AG04450 (cell line): ENCODE results near the gene NAA38. TPM values are rescaled to one million over a fixed set of nuclear protein-coding genes. Genes with fewer than 3 reads are reported as not detected.

Source experiments
- CTCF ChIA-PET: fragments of 300-600, 350-600 bp; formaldehyde crosslinking; extraction: SDS; loops from one replicate; lab custom pipeline; 2022; ENCODE audit warnings: antibody characterized with exemption, inconsistent platforms; lab: Charles Lee
- POLR2A ChIA-PET: fragments of 350-600 bp; formaldehyde crosslinking; extraction: SDS; loops from one replicate; lab custom pipeline; 2021; ENCODE audit warnings: antibody characterized with exemption, inconsistent platforms; lab: Yijun Ruan, JAX
- DNase-seq: peaks from one replicate; pipeline ENCODE4 v3.0.0-alpha.2; 2011; ENCODE audit warnings: low read depth, low spot score
- H3K27ac ChIP-seq: one replicate; pipeline ENCODE4 v1.5.1; 2012; ENCODE audit warnings: low read depth, low read length, control low read depth
- H3K27me3 ChIP-seq: one replicate; pipeline ENCODE4 v1.6.0; 2012; ENCODE audit warnings: low read length; ENCODE audit not compliant: control insufficient read depth, insufficient read depth
- H3K4me3 ChIP-seq: 2 replicates; pipeline ENCODE4 v1.5.1; 2011; ENCODE audit warnings: mild to moderate bottlenecking, low read depth, low read length, control low read depth
- H3K9me3 ChIP-seq: 2 replicates; pipeline ENCODE4 v1.5.1; 2012; ENCODE audit warnings: low read length; ENCODE audit not compliant: control insufficient read depth, insufficient read depth
- polyA plus RNA-seq: library from polyadenylated mRNA; depleted of rRNA; stranded (reverse); fragments of >200 nt; gene quantifications from 2 replicates; pipeline ENCODE4 v1.2.3, GENCODE V29; 2011
- TF ChIP-seq, protein P1 (sequence below): IDR thresholded peaks from 2 replicates; pipeline ENCODE4 v1.5.1; 2011; ENCODE audit warnings: low read depth, low read length, control low read depth, inconsistent platforms

NAA38 gene
- polyA plus RNA-seq, 1 experiment: 49.3 TPM

DNA sequence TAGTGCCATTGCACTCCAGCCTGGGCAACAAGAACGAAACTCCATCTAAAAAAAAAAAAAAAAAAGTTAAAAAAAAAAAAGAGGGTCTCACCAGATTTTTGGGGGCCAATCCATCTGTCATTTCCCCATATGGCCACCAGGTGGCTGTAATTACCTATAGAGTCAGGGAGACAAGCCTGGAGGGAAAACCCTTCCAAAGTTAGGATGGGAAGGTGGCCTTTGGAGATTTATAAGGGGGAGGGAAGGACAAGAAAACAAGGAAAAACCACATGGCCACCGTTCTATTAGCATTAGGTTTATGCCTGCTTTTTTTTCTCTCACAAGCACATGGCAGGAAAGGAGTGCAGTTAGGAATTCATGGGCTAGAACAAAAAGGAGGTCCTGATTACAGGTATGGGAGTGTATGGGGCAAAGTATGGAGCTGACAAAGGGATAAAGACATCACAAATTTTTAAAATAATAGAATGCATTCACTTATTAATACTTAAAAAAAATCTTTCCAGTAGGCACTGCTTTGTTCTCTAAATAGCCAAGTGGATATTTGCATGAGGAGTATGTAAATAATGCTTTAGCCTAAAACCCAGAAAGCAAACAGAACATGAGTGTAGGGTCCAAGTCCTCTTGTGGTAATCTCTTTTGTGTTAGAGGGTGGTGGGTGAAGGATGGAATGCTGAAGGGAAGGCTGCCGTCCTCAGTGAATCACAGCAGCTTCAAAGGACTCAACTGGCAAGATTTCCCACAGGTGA, 5.5 kb upstream of the NAA38 start:
- Histone ChIP-seq H3K9me3 (no peaks in the 10 kb centered on the region; the same call in 1 of the 2 replicates), H3K27ac (no peak overlapping the region), H3K27me3 (no peaks in the 10 kb centered on the region), H3K4me3 (no peak overlapping the region)
- ChIA-PET CTCF (interaction anchor here (0.6 to 5.2 kb wide), 23 partner anchors 9 to 206 kb away, joined by 3 to 46 read pairs (median 4); partner anchors contain the start of gene KDM6B), POLR2A (interaction anchor here (0.7 kb wide), 1 partner anchor 60 kb away, joined by 7 read pairs; no protein-coding TSS in a partner anchor)
- TF ChIP-seq, protein P1, sequence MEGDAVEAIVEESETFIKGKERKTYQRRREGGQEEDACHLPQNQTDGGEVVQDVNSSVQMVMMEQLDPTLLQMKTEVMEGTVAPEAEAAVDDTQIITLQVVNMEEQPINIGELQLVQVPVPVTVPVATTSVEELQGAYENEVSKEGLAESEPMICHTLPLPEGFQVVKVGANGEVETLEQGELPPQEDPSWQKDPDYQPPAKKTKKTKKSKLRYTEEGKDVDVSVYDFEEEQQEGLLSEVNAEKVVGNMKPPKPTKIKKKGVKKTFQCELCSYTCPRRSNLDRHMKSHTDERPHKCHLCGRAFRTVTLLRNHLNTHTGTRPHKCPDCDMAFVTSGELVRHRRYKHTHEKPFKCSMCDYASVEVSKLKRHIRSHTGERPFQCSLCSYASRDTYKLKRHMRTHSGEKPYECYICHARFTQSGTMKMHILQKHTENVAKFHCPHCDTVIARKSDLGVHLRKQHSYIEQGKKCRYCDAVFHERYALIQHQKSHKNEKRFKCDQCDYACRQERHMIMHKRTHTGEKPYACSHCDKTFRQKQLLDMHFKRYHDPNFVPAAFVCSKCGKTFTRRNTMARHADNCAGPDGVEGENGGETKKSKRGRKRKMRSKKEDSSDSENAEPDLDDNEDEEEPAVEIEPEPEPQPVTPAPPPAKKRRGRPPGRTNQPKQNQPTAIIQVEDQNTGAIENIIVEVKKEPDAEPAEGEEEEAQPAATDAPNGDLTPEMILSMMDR: peak; percentile 74
- no peak for DNase-seq

DNA sequence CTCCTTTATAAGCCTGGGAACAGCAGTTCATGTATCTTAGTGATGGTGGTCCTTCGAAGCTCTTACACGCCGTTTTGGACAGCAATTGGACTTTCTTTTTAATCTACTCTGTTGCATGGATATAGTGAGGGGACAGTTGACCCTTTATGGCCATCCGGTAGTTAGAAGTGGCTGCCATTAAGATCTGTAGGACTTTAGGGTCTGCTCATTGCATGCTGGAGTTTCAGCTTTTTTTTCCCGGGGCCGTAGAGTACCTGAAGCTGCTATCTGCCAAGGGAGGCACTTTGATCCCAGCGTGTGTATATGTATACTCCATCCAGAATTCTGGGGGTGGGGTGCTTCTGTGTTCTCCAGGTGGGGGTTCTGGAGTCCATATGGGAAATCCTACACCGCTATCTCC, 1.7 kb upstream of the NAA38 start:
- Histone ChIP-seq H3K9me3 (no peaks in the 10 kb centered on the region; the same call in 1 of the 2 replicates), H3K27ac (no peak overlapping the region), H3K27me3 (no peaks in the 10 kb centered on the region), H3K4me3 (peak overlapping the region; percentile 80)
- POLR2A ChIA-PET: interaction anchor here (0.8 kb wide), 1 partner anchor 23 kb away, joined by 3 read pairs; no protein-coding TSS in a partner anchor
- DNase-seq: no peak
- TF ChIP-seq, protein P1: no peak
- CTCF ChIA-PET: interaction anchor here (1.6 to 2.6 kb wide), 2 partner anchors 39 to 182 kb away, joined by 5 to 19 read pairs; no protein-coding TSS in a partner anchor

DNA sequence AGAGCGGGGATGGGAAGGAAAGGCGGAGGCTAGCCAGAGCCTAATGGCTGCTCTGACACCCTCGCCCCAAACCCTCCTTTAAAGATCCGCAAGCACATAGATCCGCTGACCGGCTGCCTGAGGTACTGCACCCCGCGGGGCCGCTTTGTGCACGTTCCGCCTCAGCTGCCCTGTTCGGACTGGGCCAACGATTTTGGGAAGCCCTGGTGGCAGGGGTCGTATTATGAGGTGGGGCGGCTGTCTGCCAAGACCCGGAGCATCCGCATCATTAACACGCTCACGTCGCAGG, 1.1 kb upstream of the NAA38 start:
- Histone ChIP-seq H3K9me3 (no peaks in the 10 kb centered on the region; the same call in 1 of the 2 replicates), H3K27ac (peak overlapping the region; percentile 91), H3K4me3 (peak overlapping the region; percentile 80), H3K27me3 (no peaks in the 10 kb centered on the region)
- DNase-seq: no peak
- TF ChIP-seq, protein P1: peak; percentile 50
- ChIA-PET POLR2A (interaction anchor here (0.8 kb wide), 1 partner anchor 23 kb away, joined by 3 read pairs; no protein-coding TSS in a partner anchor), CTCF (interaction anchor here (2.6 kb wide), 1 partner anchor 39 kb away, joined by 19 read pairs; no protein-coding TSS in a partner anchor)

DNA sequence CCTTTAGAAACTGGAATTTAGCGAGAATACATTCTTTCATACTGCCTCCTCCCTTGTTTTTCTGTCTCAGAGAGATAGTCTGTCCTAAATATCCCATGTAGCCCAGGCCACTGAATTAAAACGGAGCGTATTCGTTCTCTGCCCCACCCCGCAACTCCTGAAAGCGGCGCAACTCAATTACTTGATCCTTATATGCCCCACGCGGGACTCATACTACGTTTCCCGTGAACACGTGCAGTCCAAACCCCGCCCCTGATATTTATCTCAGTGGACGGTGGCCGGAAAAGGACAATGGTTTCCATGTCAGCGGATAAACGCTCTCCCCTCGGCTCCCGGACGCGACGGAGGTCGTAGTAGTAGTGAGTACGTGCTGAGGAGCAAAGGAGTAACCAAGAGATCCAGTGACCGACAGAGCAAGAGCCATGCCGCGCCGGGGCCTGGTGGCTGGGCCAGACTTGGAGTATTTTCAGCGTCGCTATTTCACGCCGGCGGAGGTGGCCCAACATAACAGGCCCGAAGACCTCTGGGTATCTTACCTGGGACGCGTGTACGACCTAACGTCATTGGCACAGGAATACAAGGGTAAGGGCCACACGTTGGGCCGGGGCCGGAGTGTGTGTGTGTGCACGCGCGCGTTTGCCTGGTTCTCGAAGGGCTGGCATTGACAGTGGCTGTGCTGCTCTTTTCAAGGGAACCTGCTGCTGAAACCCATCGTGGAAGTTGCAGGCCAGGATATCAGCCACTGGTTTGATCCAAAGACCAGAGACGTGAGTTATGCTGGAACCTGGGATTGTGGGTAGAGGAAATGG, 558 bp upstream of the NAA38 start, which contains the start of gene CYB5D1:
CYB5D1 (plus strand) TSS at position 291 of the 809 bp plus-strand sequence; CDS start at position 423, 132 bp downstream.
- H3K27ac ChIP-seq: peak within 1 kb of the TSS; percentile 91
- TF ChIP-seq, protein P1: no peak
- H3K9me3 ChIP-seq: no peaks in the 10 kb centered on the region; the same call in 1 of the 2 replicates
- H3K4me3 ChIP-seq: peak within 1 kb of the TSS; percentile 81
- no peaks in the 10 kb centered on the region for H3K27me3 ChIP-seq
- DNase-seq: peak; percentile 84
- ChIA-PET POLR2A (interaction anchor here (0.6 to 2.3 kb wide), 10 partner anchors 11 to 280 kb away, joined by 3 to 30 read pairs (median 5); partner anchors contain the start of genes CHD3, CNTROB, KDM6B and RNF227), CTCF (interaction anchor here (0.7 to 1.2 kb wide), 8 partner anchors 13 to 132 kb away, joined by 3 to 6 read pairs (median 4); partner anchors contain the start of gene KDM6B)
